8988T (cell line): ENCODE data around the gene ARMH4.

Source experiments
- DNase-seq: peaks from one replicate; pipeline ENCODE4 v3.0.0; 2011

The ARMH4 gene

DNA sequence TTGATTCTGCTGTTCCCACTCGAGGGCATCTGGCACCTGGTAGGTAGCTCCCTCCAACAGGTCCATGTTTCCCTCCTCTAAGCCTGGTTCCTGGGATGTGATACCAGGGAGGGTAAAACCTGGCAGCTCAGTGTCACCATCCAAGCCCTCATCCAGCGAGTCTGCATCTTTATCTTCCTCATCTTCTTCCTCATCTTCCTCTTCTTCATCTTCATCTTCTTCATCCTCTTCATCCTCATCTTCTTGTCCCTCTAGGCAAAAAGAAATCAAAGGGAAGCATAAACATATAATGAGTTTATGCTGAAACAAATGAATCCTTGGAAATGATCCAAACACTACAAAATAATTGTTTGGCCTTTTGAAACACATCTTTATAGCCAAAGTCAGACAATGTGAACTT is 55.3 kb downstream of the ARMH4 start:
- no peak for DNase-seq

DNA sequence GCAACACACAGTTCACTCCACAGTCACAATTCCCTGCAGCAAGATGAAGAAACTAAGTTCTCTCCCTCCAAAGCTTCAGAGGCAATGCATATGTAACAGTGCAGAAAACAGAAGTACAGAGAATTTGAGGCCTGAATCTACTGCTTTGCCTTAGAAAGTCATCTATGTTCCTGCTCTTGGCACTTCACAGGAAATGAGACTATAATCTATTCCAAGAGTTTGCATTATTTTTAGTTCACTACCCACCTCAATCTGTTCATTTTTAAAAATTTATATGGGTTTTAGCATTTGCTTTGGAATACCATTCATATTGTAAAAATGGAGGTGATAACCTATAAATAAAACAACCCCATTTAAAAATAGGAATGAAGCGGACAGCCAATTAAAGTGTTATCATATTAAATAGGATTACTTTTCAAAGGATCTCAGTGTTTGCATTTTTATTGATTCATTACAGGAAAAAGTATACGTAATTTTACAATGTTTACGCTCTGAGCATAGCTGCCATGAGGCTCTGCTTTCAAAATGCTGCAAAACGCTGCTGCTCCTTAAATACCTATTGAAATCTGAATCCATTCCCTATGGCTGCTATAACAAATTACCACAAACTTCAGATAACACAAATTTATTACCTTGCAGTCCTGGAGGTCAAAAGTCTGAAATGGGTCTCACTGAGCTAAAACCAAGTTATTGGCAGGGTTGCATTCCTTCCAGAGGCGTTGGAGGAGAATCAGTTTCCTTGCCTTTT is 60.0 kb downstream of the ARMH4 start:
- no peak for DNase-seq

DNA sequence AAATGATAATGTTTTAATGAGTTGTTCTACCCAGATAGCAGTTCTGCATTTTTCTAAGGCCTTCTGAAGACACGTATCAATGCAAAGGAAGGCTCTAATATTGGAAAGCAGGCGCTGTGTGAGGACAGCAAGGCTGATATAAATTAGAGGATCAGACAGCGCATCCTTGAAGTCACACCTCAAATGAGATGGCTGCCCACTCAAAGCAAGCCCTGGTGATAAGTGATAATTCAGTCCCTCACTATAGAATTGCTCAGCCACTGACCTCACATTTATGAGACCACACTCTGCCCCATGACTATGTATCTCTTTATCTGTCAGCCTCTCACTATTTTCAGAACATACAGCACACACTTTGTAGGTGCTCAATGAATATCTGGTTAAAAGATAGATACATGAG is 62.4 kb downstream of the ARMH4 start:
- no peak for DNase-seq

DNA sequence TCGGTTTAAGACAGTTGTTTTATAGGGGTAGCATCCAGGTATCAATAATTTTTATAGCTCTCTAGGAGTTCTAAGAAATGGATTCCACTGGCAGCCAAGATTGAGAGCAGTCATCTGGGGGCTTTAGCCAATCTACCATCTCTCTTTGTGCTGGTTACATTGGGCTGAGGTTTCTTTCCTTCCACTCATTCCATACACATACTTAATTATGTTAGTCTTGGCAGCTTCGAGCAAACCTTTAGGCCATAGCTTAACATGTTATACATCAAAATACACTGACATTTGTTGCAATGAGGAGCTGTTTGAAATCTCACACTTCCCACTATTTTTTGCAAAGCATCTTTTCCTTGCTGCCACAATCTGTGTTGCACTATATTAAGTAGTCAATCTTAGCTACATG is 63.1 kb downstream of the ARMH4 start:
- no peak for DNase-seq

DNA sequence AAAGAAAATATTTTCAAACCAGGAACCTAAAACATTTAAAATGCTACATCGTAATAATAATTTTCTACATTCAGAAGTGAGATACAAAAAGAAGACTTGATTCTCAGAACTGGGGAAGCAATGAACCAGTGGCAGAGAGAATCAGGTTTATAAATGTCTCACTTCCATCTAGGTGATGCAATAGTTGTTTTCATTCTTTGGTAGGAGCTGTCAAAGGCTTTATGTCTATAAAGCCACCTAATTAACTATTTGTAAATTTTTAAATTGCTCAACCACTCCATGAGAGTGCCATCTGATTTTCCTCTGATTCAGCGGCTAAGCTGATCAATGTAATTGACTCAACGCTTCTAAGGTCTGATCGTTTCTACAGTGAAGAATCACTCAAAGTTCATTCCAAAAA is 66.1 kb downstream of the ARMH4 start:
- no peak for DNase-seq

DNA sequence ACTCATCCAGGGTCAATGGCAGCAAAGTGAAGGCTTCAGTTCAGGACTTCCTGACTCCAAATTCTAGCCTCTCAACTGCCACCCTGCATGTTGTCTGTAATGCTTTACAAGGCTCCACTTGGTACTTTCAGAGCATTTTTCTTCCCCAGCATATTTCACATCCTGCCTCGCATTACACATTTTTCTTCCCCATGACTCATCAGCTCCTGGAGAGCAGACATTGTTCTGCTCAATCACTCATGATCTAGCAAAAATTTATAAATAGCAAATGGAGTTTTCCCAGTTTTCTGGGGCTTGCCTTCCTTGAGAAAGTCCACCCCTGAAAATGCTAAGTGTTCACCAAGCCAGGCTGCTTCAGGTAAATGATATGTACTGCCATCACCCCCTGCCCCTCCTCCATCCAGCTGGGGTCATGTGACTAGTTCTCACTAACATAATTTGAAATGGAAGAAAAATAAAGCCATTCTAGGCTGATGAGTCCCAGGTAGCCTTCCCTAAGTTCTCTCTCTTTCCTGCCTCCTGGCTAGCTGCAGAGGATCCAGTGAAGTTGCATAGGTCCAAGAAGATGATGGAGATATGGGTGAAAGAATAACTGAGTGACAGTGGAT is 69.4 kb downstream of the ARMH4 start:
- DNase-seq = peak; percentile 40

DNA sequence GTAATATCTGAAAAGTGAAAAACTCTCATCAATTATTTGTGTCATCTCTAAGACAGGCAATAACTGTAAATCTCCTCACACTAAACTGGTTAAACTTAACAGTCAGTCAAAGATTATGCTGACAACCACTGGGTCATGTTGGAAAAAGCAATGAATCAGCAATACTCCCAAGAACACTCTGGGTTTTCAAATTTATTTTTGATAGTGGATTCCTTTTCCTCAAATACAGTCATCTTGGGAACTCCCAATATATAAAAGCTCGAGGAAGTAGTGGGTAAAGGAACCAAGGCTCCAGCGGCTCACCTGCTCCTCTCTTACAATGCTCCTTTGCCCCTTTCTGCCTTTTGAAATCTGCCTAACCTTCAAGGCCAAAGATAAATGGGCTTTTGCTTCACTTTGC is 70.0 kb downstream of the ARMH4 start:
- no peak for DNase-seq

DNA sequence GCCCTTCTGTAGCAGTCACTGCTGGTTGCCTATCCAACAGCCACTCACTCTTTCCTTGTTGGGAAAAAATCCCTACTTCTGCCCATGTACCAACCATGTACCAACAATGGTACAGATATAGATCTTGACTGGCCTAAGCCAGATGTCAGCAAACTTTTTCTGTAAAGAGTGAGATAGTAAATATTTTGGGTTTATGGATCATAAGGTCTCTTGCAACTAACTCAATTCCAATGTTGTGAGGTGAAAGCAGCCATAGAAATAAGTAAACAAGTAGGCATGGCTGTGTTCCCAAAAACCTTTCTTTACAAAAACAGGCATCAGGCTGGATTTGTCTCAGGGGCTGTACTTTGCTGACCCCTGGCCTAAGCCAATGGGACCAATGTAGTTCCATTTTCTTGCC is 73.5 kb downstream of the ARMH4 start:
- DNase-seq = no peak

DNA sequence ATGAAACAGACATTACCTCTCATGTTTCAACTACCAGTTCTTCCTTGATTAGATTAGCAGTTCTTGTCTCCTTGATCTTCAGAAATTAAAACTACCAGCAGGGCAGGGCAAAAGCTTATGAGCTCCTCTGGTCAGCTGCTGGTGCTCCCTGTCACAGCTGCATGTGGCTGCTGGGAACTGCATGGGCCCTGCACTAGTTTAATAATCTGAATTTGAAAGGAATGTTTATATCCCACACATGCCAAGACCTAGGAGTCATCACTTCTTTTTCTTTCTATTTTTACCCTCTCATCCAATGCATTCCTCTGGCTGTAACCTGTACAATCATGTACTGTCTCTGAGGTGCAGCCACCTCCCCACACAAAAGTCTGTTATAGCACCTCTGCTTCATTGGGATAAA is 73.9 kb downstream of the ARMH4 start:
- no peak for DNase-seq

DNA sequence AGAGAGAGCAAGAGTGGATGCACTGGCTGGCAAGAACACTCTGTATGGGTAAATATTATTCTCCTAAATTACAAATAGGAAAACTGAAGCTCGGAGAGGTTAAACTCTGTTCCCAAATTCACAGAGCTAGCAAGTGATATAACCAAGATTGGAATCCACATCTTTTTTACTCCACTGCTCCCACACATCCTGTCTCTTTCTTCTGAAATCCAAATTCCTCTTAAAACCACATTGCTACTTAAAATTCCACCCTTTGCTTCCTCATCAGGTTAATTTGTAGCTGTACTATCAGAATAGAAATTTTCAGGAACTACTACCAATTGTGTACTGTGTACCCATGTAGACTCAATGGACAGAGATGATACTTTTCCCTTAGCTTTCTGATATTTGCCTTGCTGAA is 74.4 kb downstream of the ARMH4 start:
- DNase-seq = no peak

DNA sequence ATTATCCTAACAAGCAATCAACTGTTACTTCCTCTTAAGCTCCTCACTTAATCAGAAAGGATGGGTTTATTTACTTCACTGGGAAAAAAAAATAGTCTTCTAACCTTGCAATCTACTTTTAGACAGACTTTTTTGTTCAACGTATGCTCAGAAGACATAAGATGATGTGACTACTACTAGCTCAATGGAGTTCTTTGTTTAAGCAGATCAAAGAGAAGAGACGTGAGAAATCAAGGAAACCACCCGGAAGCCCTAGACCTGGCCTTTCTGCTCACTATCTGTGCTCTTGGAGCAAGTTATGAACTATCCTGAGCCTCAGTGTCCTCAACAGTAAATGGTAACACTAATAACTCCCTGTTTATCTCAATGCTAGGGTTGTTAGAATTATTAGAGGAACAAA is 78.5 kb downstream of the ARMH4 start:
- DNase-seq = no peak

DNA sequence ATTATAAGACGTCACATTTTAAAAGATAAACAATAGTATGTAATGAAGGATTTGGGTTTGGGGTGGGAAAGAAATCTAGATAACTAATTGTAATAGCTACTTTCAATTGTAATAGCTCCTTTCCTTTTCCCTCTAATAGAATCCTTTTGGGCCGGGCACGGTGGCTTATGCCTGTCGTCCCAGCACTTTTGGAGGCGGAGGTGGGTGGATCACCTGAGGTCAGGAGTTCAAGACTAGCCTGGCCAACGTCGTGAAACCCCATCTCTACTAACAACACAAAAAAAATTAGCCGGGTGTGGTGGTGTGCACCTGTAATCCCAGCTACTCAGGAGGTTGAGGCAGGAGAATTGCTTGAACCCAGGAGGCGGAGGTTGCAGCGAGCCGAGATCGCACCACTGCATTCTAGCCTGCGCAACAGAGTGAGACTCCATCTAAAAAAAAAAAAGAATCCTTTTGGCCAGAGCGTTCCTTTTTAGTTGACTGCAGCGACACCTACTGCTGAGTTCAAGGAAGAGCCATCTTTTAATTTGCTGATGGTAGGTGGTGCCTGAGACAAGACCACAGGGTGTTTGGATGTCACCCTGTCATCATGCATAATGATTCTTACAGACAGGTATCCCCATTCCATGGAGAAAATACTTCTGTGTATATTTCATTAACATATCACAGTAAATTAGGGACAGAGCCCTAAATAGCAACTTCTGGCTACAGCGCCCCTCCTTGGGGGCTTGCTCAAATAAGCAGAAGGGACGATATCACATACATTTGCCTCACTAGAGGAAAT is 79.5 kb downstream of the ARMH4 start:
- no peak for DNase-seq

DNA sequence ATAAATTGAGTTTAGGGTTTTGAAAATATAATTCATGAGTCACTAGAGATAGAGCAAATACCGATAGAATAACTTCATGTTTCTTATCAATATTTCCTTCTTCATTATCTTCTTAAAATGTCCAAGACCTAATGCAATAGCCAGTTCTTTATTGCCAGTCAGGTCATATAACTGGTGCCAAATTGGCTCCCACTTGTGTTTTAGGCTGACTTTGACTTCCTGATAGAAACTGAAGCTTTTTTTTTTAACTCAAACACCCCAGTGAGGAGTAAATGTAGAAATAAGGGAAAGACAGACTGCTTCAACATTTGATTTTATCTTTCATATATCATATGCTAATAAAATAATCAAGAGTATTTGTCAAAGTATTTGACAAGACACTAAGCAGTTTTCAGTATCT is 80.7 kb downstream of the ARMH4 start:
- no peak for DNase-seq

DNA sequence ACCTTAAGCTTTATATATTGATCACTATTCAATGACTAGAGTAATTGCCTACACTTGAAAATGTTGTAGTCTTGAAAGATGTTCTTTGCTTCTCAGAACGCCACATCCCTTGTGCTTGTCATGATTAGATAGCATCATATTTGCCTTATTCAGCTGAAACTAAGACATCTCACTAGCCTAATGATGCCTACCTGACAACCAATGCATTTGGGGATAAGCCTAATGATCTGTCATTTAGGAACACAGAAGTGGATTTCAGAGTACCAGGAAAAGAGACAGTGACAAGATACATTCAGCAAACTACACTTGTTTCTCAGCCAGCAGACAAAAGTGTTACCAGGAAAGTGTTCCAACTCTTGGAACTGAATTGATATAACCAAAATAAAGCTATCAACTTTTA is 83.7 kb downstream of the ARMH4 start:
- DNase-seq = no peak

DNA sequence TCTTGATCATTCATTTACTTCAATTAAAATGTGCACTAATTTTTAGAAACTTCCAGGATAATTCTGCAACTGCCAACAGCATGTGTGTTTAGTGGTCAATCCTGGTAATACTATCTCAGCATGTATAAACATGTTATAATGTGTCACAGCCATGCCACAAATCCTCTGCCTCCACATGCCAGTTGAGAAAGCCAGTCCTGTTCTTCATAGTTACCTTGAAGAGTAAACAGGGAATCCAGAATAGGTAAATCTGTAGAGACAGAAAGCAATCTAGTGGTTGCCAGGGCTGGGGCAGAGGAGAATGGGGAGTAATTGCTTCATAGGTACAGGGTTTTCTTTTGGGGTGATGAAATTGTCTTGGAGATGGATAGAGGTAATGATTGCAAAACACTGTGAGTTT is 85.9 kb downstream of the ARMH4 start:
- DNase-seq = no peak

DNA sequence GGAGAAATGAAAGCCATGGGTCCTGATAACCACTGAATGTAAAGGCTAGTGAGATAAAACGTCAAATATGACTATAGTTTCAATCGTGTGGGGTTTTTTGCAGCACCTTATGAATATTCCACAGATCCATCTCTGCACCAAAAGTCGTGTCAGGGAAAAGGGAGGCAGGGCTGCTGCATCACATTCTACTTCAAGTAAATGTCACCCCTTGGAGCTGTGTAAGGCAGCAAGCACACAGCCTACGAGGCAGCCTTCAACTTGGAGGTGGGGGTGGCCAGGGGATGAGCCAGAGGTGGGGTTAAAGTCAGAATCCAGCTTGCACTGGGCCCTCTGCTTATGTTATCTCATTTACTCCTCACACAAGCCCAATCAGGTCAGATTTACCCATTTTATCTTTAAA is 90.4 kb downstream of the ARMH4 start:
- no peak for DNase-seq

DNA sequence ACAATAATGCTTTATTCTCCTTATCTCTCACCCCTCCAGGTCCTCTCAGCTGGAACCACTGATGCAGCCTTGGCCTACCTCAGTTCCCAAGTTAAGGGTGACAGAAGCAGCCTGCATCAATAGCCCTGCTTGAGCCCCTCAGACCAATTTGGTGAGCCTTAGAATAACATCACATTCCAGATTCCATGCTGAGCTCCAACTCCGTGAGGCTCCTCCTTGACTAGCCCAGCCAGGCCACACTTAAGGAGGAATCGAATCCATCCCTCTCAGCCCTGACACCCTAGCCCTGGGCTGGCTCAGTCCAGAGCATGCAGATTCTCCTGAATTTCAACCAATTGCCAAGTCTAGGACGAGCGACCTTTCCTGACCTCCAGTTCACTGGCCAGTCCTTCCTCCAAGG is 91.1 kb downstream of the ARMH4 start:
- no peak for DNase-seq

DNA sequence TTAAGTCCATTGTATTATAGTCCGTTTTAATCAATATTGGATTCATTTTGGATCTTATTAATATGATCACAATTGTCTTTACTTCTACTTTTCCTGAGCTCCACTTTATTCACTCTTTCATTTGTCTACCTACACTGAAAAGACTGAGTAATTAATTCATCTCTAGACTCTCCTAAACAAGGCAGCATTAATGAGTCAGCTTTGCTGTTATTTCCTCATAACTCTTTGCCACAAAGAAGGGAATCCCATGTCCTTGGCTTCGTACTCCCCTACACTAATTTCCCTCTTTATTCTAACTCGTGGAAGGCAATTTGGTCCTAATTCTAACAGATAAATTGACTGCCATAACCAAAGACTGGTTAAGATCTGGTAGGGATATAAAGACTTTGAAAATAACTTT is 91.9 kb downstream of the ARMH4 start:
- no peak for DNase-seq

DNA sequence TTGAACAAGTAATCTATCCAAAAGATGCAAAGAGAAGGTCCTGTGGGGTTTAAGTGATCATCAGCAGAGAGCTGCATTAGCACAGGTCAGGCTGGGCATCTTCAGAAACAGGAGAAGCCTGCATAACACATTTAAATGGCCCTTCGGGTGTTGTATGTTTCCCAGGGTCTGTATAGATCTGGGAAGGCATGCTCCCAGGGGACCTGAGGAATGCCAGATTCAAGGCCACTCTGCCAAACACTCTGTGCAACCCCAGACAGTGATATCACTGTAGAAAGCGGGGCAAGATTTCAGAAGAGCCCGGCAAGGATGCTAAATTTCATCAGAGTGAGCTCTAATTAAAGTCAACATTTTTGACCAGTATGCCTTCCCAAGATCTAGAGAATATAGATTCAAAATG is 92.9 kb downstream of the ARMH4 start:
- no peak for DNase-seq

DNA sequence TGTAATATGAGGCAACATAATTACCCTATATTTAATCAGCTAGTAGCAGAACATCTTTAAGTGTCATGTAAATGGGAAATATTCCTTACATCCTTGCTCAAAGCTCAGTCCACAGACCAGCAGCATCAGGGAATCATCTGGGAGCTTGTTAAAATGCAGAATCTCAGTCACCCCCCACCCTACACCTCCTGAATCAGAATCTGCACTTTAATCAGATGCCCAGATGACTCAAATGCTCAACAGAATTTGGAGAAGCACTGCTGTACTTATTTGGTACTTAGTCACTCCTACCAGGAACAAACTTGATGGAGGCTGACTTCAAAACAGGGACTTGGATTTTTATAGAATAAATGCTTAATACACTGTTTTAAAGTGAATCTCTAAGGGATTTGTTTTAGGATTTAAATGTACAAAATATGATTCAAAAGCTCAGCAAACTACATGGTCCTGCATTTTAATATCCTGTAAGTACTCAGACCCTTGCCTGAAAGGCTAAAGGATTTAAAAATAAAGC is 96.5 kb downstream of the ARMH4 start:
- no peak for DNase-seq

DNA sequence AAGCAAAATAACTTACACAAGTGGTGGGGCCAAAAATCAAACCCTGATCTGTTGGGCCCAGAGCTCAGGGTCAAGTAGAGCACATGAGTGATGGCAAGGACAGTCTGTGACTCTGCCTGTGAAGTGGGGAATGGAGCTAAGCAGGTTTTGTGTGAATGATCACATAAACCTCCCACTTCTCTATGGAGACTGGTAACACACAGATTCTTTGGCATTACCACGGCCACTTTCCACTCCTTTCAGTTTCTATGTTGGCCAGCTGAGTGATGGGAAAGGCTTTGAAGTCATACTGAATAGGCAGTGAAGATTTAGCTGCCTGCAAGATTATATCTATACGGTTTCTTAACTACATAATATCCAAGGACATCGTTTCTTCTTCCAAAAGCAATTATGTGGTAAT is 97.9 kb downstream of the ARMH4 start:
- DNase-seq = no peak

DNA sequence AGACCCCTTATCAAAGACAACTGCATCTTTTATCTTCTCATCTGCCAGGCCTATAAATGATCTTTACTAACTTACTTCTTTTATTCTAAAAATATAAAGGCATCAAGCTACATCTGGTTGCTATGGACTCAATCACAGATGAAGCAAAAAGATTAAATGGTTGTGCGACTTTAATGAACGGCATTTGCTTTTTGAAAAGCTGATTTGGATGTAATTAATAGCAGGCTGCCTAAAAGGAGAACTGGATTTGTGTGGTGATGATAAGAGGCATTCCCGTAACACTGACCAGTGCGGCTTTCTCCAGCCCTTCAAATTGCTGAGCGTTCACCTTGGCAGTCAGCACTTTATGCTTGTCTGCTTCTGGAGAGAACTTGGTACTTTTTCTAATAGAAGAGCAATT is 103.8 kb downstream of the ARMH4 start:
- no peak for DNase-seq

DNA sequence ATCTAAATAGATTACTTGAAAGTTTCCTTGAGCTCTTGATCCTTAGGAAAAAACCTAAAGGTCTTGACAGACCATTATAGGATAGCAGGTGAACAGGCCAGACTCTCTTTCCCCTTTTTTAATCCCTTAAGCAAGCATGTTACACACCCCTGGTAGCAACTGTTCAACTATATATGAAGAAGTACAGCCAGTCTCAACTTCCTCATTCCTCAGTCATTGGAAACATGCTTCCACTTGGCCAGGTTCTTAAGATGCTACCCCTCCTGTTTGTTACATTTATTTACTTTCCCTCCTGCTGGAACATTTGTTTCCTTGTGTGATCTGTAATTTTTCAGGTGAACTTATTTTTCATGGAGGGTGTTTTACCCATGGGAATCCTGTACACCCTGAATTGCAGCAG is 124.1 kb downstream of the ARMH4 start:
- no peak for DNase-seq

DNA sequence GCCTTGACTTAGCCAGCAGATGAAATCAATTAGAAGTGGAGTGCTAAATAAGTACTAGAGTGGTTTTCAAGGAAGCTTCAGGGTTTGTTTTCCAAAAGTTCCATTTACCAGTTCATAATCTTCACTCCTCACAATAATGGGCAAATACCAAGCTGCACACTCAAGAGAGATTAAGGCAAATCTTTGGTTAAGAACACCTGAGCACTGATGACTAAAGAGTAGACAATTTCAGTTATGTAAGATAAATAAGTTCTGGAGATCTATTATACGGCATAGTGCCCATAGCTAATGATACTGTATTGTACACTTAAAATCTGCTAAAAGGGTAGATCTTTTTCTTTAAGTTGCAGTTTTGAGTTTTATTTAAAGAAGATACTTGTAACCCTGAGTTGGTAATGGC is 125.0 kb downstream of the ARMH4 start:
- DNase-seq = no peak
